CD4-positive, alpha-beta T cell treated with Interleukin-2 at 100 ng/mL for 4 hours (primary cell): ENCODE results near the gene AGTRAP.

ENCODE experiments used
- DNase-seq: peaks from one replicate; pipeline ENCODE4 v3.0.0-alpha.2; 2020; ENCODE audit warnings: low spot score

Gene AGTRAP

GRCh38 chr1:11706292-11706691 is 29.6 kb upstream of the AGTRAP start:
- DNase-seq = no peak

GRCh38 chr1:11707621-11708276 is 28.2 kb upstream of the AGTRAP start:
- DNase-seq = no peak

GRCh38 chr1:11708554-11709350 is 27.2 kb upstream of the AGTRAP start:
- peak; percentile 8 for DNase-seq

- no peak for DNase-seq
Observed at GRCh38 chr1:11711490-11711889, 24.4 kb upstream of the AGTRAP start.

GRCh38 chr1:11712285-11712684 is 23.7 kb upstream of the AGTRAP start:
- DNase-seq = no peak

GRCh38 chr1:11713095-11713494 is 22.8 kb upstream of the AGTRAP start:
- no peak for DNase-seq

GRCh38 chr1:11714831-11715575 is 20.9 kb upstream of the AGTRAP start:
- DNase-seq = no peak

- peak; percentile 90 for DNase-seq
Observed at GRCh38 chr1:11719313-11720032, 16.5 kb upstream of the AGTRAP start.

- DNase-seq = no peak
Observed at GRCh38 chr1:11720033-11720376, 15.9 kb upstream of the AGTRAP start.

- no peak for DNase-seq
Observed at GRCh38 chr1:11720525-11720924, 15.4 kb upstream of the AGTRAP start.

GRCh38 chr1:11721311-11721710 is 14.6 kb upstream of the AGTRAP start:
- no peak for DNase-seq

- DNase-seq = no peak
Observed at GRCh38 chr1:11722538-11722937, 13.4 kb upstream of the AGTRAP start.

GRCh38 chr1:11725616-11726015 is 10.3 kb upstream of the AGTRAP start:
- DNase-seq = no peak

- no peak for DNase-seq
Observed at GRCh38 chr1:11727119-11727518, 8.8 kb upstream of the AGTRAP start.

- no peak for DNase-seq
Observed at GRCh38 chr1:11728126-11728806, 7.7 kb upstream of the AGTRAP start.

GRCh38 chr1:11729155-11729497 is 6.8 kb upstream of the AGTRAP start:
- DNase-seq = no peak

GRCh38 chr1:11729498-11730428 is 6.2 kb upstream of the AGTRAP start:
- no peak for DNase-seq

GRCh38 chr1:11730429-11730891 is 5.5 kb upstream of the AGTRAP start:
- peak; percentile 59 for DNase-seq

GRCh38 chr1:11731691-11732283 is 4.1 kb upstream of the AGTRAP start:
- DNase-seq = peak; percentile 11

- DNase-seq = no peak
Observed at GRCh38 chr1:11733306-11733705, 2.6 kb upstream of the AGTRAP start.
